ENCODE data around the gene OPCML. TPM values are rescaled to one million over a fixed set of nuclear protein-coding genes. Genes with fewer than 3 reads are reported as not detected.

OPCML gene
- total and polyA plus RNA-seq, 2 donors (not counting 1 experiment from before 2014, with no cell fraction given), result not detected

- Histone ChIP-seq H3K27ac (ENCODE audit: low read length in 2 of 2) (no peak overlapping the region), H3K4me1 (ENCODE audit: control insufficient read depth in 2 of 2, insufficient read depth in 2 of 2, low read length in 2 of 2) (no peaks in the 10 kb centered on the region), H3K9ac (ENCODE audit: low read length) (no peak overlapping the region), H3K36me3 (replicated peaks in 1 of 2; ENCODE audit: control extremely low read depth in 1 of 2, control insufficient read depth in 1 of 2, extremely low read depth in 1 of 2, insufficient read depth in 2 of 2, low read length in 1 of 2) (no peaks in the 10 kb centered on the region), H3K27me3 (replicated peaks in 1 of 4; ENCODE audit: control extremely low read depth in 1 of 4, control insufficient read depth in 3 of 4, insufficient read depth in 4 of 4, low read length in 3 of 4) (no peaks in the 10 kb centered on the region), H3K9me3 (ENCODE audit: control extremely low read depth in 1 of 3, control insufficient read depth in 2 of 3, insufficient read depth in 1 of 3, low read length in 2 of 3) (no peaks in the 10 kb centered on the region), H4K20me1 (ENCODE audit: control insufficient read depth, insufficient read depth, low read length, poor library complexity, severe bottlenecking) (no peaks in the 10 kb centered on the region), H3K79me2 (ENCODE audit: control insufficient read depth, insufficient read depth, low read length) (no peaks in the 10 kb centered on the region), H3K4me2 (replicated peaks; ENCODE audit: low read depth, low read length, poor library complexity, severe bottlenecking) (no peak overlapping the region), H2AFZ (ENCODE audit: insufficient read depth, low read depth, low read length, poor library complexity, severe bottlenecking) (no peak overlapping the region), H3K4me3 (ENCODE audit: control extremely low read depth in 1 of 5, extremely low read depth in 1 of 5, insufficient read depth in 1 of 5, low read depth in 2 of 5, low read length in 4 of 5) (no peak overlapping the region)
- TF ChIP-seq EZH2 (IDR thresholded peaks at IDR 0.05; ENCODE audit: borderline replicate concordance, insufficient read depth, low read depth, low read length, poor library complexity, severe bottlenecking) (no peak), CTCF (IDR thresholded peaks at IDR 0.05) (no peak)
- Mint-ChIP-seq H3K9me3 (ENCODE audit: insufficient read depth) (no peaks in the 10 kb centered on the region), H3K27me3 (no peaks in the 10 kb centered on the region), H3K27ac (no peak overlapping the region), H3K4me1 (no peaks in the 10 kb centered on the region), H3K4me3 (no peak overlapping the region)
- intact Hi-C loops (cut with micrococcal nuclease), result no loop called here
- DNase-seq (no peak), ATAC-seq (ENCODE audit: low read depth) (no peak)
- ChIA-PET CTCF (no interaction called here), POLR2A (no interaction called here)
- WGBS (ENCODE audit: insufficient coverage), result no CpG with 5 or more reads among the region's 3 CpGs
These were observed 860.4 kb downstream of the OPCML start for GRCh38 chr11:132671851-132672370.

- H3K27me3 ChIP-seq (replicated peaks in 1 of 4; ENCODE audit: control extremely low read depth in 1 of 4, control insufficient read depth in 3 of 4, insufficient read depth in 4 of 4, low read length in 3 of 4), result no peaks in the 10 kb centered on the region
- no peak overlapping the region for H3K4me3 ChIP-seq (ENCODE audit: control extremely low read depth in 1 of 5, extremely low read depth in 1 of 5, insufficient read depth in 1 of 5, low read depth in 2 of 5, low read length in 4 of 5)
- H3K27me3 Mint-ChIP-seq, result no peaks in the 10 kb centered on the region
- TF ChIP-seq CTCF (IDR thresholded peaks at IDR 0.05) (no peak), EZH2 (IDR thresholded peaks at IDR 0.05; ENCODE audit: borderline replicate concordance, insufficient read depth, low read depth, low read length, poor library complexity, severe bottlenecking) (no peak)
- DNase-seq (no peak), ATAC-seq (ENCODE audit: low read depth) (no peak)
- POLR2A ChIA-PET, result no interaction called here
- no peak overlapping the region for H3K4me2 ChIP-seq (replicated peaks; ENCODE audit: low read depth, low read length, poor library complexity, severe bottlenecking)
- H3K9ac ChIP-seq (ENCODE audit: low read length), result no peak overlapping the region
- no peaks in the 10 kb centered on the region for H3K9me3 ChIP-seq (ENCODE audit: control extremely low read depth in 1 of 3, control insufficient read depth in 2 of 3, insufficient read depth in 1 of 3, low read length in 2 of 3)
- no peaks in the 10 kb centered on the region for H3K79me2 ChIP-seq (ENCODE audit: control insufficient read depth, insufficient read depth, low read length)
- H3K36me3 ChIP-seq (replicated peaks in 1 of 2; ENCODE audit: control extremely low read depth in 1 of 2, control insufficient read depth in 1 of 2, extremely low read depth in 1 of 2, insufficient read depth in 2 of 2, low read length in 1 of 2), result no peaks in the 10 kb centered on the region
- WGBS (ENCODE audit: insufficient coverage), result no CpG with 5 or more reads among the region's 5 CpGs
- no peaks in the 10 kb centered on the region for H4K20me1 ChIP-seq (ENCODE audit: control insufficient read depth, insufficient read depth, low read length, poor library complexity, severe bottlenecking)
- no peaks in the 10 kb centered on the region for H3K4me1 Mint-ChIP-seq
- CTCF ChIA-PET, result no interaction called here
- intact Hi-C loops (cut with micrococcal nuclease), result no loop called here
- H3K4me1 ChIP-seq (ENCODE audit: control insufficient read depth in 2 of 2, insufficient read depth in 2 of 2, low read length in 2 of 2), result no peaks in the 10 kb centered on the region
- H3K27ac Mint-ChIP-seq, result no peak overlapping the region
- H3K4me3 Mint-ChIP-seq, result no peak overlapping the region
- no peak overlapping the region for H2AFZ ChIP-seq (ENCODE audit: insufficient read depth, low read depth, low read length, poor library complexity, severe bottlenecking)
- no peak overlapping the region for H3K27ac ChIP-seq (ENCODE audit: low read length in 2 of 2)
- H3K9me3 Mint-ChIP-seq (ENCODE audit: insufficient read depth), result no peaks in the 10 kb centered on the region
These were observed 861.2 kb downstream of the OPCML start for GRCh38 chr11:132670921-132671675.
